Skeletal muscle cell (primary cell): ENCODE data around the gene PSG2.
"Not testable (repeated sequence)": the region's sequence is repeated elsewhere in the genome, so short reads cannot be mapped to it uniquely, and the experiment has no call there.

Experiments used
- DNase-seq: peaks from one replicate; pipeline ENCODE4 v3.0.0-alpha.2; 2010; ENCODE audit warnings: low read depth
- H3K4me3 ChIP-seq: 2 replicates; pipeline ENCODE4 v1.5.1; 2011; ENCODE audit warnings: low read depth, mild to moderate bottlenecking, control low read depth, low read length, moderate library complexity

PSG2 gene

GRCh38 chr19:43084196-43084832 is 1.8 kb upstream of the PSG2 start:
- DNase-seq, H3K4me3 ChIP-seq: not testable (repeated sequence)

GRCh38 chr19:43083721-43084120 is 1.2 kb upstream of the PSG2 start:
- not testable (repeated sequence) for DNase-seq, H3K4me3 ChIP-seq

GRCh38 chr19:43078311-43078710 is 4.2 kb downstream of the PSG2 start:
- no peak overlapping the region for H3K4me3 ChIP-seq
- DNase-seq, result peak; percentile 5

- DNase-seq, result peak; percentile 0
- not testable (repeated sequence) for H3K4me3 ChIP-seq
Observed at GRCh38 chr19:43077881-43078280, 4.6 kb downstream of the PSG2 start.

GRCh38 chr19:43062418-43062817 is 20.1 kb downstream of the PSG2 start:
- not testable (repeated sequence) for H3K4me3 ChIP-seq, DNase-seq

GRCh38 chr19:43061326-43061725 is 21.2 kb downstream of the PSG2 start:
- H3K4me3 ChIP-seq, DNase-seq: not testable (repeated sequence)

- DNase-seq, H3K4me3 ChIP-seq: not testable (repeated sequence)
Observed at GRCh38 chr19:43060254-43060653, 22.2 kb downstream of the PSG2 start.

GRCh38 chr19:43059482-43059881 is 23.0 kb downstream of the PSG2 start:
- not testable (repeated sequence) for DNase-seq, H3K4me3 ChIP-seq

- DNase-seq, result not testable (repeated sequence)
Observed at GRCh38 chr19:43058440-43058839, 24.1 kb downstream of the PSG2 start.

GRCh38 chr19:43047966-43048365 is 34.5 kb downstream of the PSG2 start:
- H3K4me3 ChIP-seq, DNase-seq: not testable (repeated sequence)

More at GRCh38 chr19:43058440-43058839, 24.1 kb downstream of the PSG2 start:
- not testable (repeated sequence) for H3K4me3 ChIP-seq

GRCh38 chr19:43046578-43046977 is 35.9 kb downstream of the PSG2 start:
- not testable (repeated sequence) for DNase-seq, H3K4me3 ChIP-seq

- DNase-seq, H3K4me3 ChIP-seq: not testable (repeated sequence)
Observed at GRCh38 chr19:43043492-43044180, 38.9 kb downstream of the PSG2 start.

GRCh38 chr19:43031645-43032044 is 50.9 kb downstream of the PSG2 start:
- not testable (repeated sequence) for DNase-seq, H3K4me3 ChIP-seq

GRCh38 chr19:43028866-43029265 is 53.6 kb downstream of the PSG2 start:
- no peak overlapping the region for H3K4me3 ChIP-seq
- no peak for DNase-seq

- not testable (repeated sequence) for DNase-seq, H3K4me3 ChIP-seq
Observed at GRCh38 chr19:43027985-43028384, 54.5 kb downstream of the PSG2 start.

GRCh38 chr19:43027061-43027460 is 55.4 kb downstream of the PSG2 start:
- DNase-seq, H3K4me3 ChIP-seq: not testable (repeated sequence)

GRCh38 chr19:43026369-43026768 is 56.1 kb downstream of the PSG2 start, which contains the start of gene PSG11:
TSS of gene PSG11 (minus strand) at chr19:43026469. CDS start at chr19:43026372, 97 bp downstream.
- not testable (repeated sequence) for DNase-seq, H3K4me3 ChIP-seq

- H3K4me3 ChIP-seq, result not testable (repeated sequence)
- DNase-seq, result peak; percentile 31
Observed at GRCh38 chr19:43022098-43022497, 60.4 kb downstream of the PSG2 start.

GRCh38 chr19:43021629-43022028 is 60.9 kb downstream of the PSG2 start:
- not testable (repeated sequence) for H3K4me3 ChIP-seq
- DNase-seq, result peak; percentile 27

GRCh38 chr19:43019588-43019987 is 62.9 kb downstream of the PSG2 start:
- DNase-seq, H3K4me3 ChIP-seq: not testable (repeated sequence)
